Activated T-helper 17 cell treated with anti-CD3 and anti-CD28 coated beads, Interleukin-2, amount 50 U/mL, for 72 hours (primary cell): ENCODE results near the gene BCS1L. TPM values are rescaled to one million over a fixed set of nuclear protein-coding genes. Genes with fewer than 3 reads are reported as not detected.

Experiments used
- total RNA-seq, 2 donors: library from RNA; stranded (reverse); gene quantifications; one replicate each; pipeline ENCODE4 v1.2.3, GENCODE V29; 2022

BCS1L gene
- total RNA-seq, 2 donors from 2014 or later, result 20.2 to 69.3 TPM

Other genes starting within 250 kb of the BCS1L start
- gene VIL1, start 240.6 kb upstream of the BCS1L start, total RNA-seq, result under 1 TPM in 1 of 2 donors, not detected in 1; 0.34 TPM
- gene USP37, start 91.3 kb upstream of the BCS1L start, total RNA-seq, result 100 to 1,000 TPM in 1 of 2 donors, 10 to 100 TPM in 1; 37.3 to 111 TPM
- 100 to 1,000 TPM in 1 of 2 donors, 10 to 100 TPM in 1; 74.1 to 102 TPM for gene CNOT9, start 90.8 kb upstream of the BCS1L start, total RNA-seq
- gene PLCD4, start 51.8 kb upstream of the BCS1L start, total RNA-seq, result under 1 TPM; 0.37 to 0.52 TPM
- gene ZNF142, start 60 bp upstream of the BCS1L start, total RNA-seq, result 10 to 100 TPM; 28.5 to 44.0 TPM
- 10 to 100 TPM; 13.5 to 20.7 TPM for gene RNF25, start 12.3 kb downstream of the BCS1L start, total RNA-seq
- gene STK36, start 12.4 kb downstream of the BCS1L start, total RNA-seq, result 10 to 100 TPM; 13.4 to 13.8 TPM
- 10 to 100 TPM; 34.1 to 42.6 TPM for gene TTLL4, start 51.2 kb downstream of the BCS1L start, total RNA-seq
- under 1 TPM in 1 of 2 donors, not detected in 1; 0.66 TPM for gene CYP27A1, start 122.5 kb downstream of the BCS1L start, total RNA-seq
- not detected for gene PRKAG3, start 172.1 kb downstream of the BCS1L start, total RNA-seq
- gene WNT6, start 200.1 kb downstream of the BCS1L start, total RNA-seq, result under 1 TPM in 1 of 2 donors, not detected in 1; 0.29 TPM
- 10 to 100 TPM in 1 of 2 donors, 1 to 10 TPM in 1; 1.0 to 49.8 TPM for gene WNT10A, start 221.2 kb downstream of the BCS1L start, total RNA-seq